ENCODE results near the gene OTOP2. TPM values are rescaled to one million over a fixed set of nuclear protein-coding genes. Genes with fewer than 3 reads are reported as not detected.

OTOP2 gene
- total RNA-seq, result under 1 TPM in 1 of 4 donors, not detected in 3; 0.44 TPM

- no peak for TF ChIP-seq CTCF (IDR thresholded peaks at IDR 0.05; ENCODE audit: low read depth)
Measured at GRCh38 chr17:74924250-74924948, at the start of gene OTOP2. Gene OTOP2 (plus strand): TSS chr17:74924273. CDS start chr17:74924633, 360 bp downstream.

GRCh38 chr17:74874615-74875037, 49.4 kb upstream of the OTOP2 start:
- TF ChIP-seq CTCF (IDR thresholded peaks at IDR 0.05; ENCODE audit: low read depth), result no peak

GRCh38 chr17:74875155-74875976, 48.7 kb upstream of the OTOP2 start:
- no peak for TF ChIP-seq CTCF (IDR thresholded peaks at IDR 0.05; ENCODE audit: low read depth)

GRCh38 chr17:74875977-74876593, 48.0 kb upstream of the OTOP2 start:
- TF ChIP-seq CTCF (IDR thresholded peaks at IDR 0.05; ENCODE audit: low read depth), result no peak

- TF ChIP-seq CTCF (IDR thresholded peaks at IDR 0.05; ENCODE audit: low read depth), result no peak
Measured at GRCh38 chr17:74877592-74878548, 46.2 kb upstream of the OTOP2 start.

GRCh38 chr17:74878658-74879057, 45.4 kb upstream of the OTOP2 start:
- no peak for TF ChIP-seq CTCF (IDR thresholded peaks at IDR 0.05; ENCODE audit: low read depth)

Data from subcutaneous adipose tissue (tissue), 4 donors.